BE2C (cell line): Measurements from ENCODE around the gene HK1.
A peak's percentile ranks its signal among the peaks of the same experiment; 100 is the strongest.

Experiments
- DNase-seq: peaks from one replicate; pipeline ENCODE4 v3.0.0-alpha.2; 2020
- H3K27me3 ChIP-seq: fragments of 250-450 bp; sonication (Bioruptor Pico); 2 replicates; pipeline ENCODE4 v1.5.1; 2020; ENCODE audit warnings: mild to moderate bottlenecking
- H3K36me3 ChIP-seq: fragments of 250-450 bp; sonication (Bioruptor Pico); 2 replicates; pipeline ENCODE4 v1.5.1; 2020; ENCODE audit warnings: mild to moderate bottlenecking
- H3K4me1 ChIP-seq: fragments of 250-450 bp; sonication (Bioruptor Pico); 2 replicates; pipeline ENCODE4 v1.5.1; 2020
- H3K4me3 ChIP-seq: 2 replicates; pipeline ENCODE4 v1.5.1; 2011; ENCODE audit warnings: low read depth, low read length
- H3K9me3 ChIP-seq: fragments of 250-450 bp; sonication (Bioruptor Pico); 2 replicates; pipeline ENCODE4 v1.5.1; 2020
- CTCF ChIP-seq: IDR thresholded peaks from 2 replicates; pipeline ENCODE4 v1.5.1; 2012; ENCODE audit warnings: mild to moderate bottlenecking, low read depth, low read length

HK1 gene

DNA sequence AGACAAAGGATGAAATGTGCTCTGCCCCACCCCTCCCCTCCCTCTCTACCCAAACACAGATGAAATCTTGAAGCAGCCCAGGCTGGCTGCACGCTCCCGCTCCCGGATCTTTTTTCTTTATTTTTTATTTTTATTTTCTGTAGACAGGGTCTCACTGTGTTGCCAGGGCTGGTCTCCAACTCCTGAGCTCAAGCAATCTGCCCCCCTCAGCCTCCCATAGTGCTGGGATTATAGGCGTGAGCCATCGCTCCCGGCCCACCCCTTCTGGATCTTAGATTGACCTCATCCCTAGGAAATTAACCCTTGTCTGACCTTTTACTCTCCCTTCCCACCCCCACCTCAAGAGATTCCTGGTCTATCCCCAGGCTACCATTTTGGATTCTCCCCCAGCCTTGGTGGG lies 124.1 kb downstream of the HK1 start:
- H3K4me3 ChIP-seq: no peak overlapping the region
- peaks cover 34% of the 10 kb centered on the region for H3K36me3 ChIP-seq
- H3K4me1 ChIP-seq: peaks cover 9% of the 10 kb centered on the region
- no peak for TF ChIP-seq CTCF
- H3K9me3 ChIP-seq: no peaks in the 10 kb centered on the region
- no peak for DNase-seq
- H3K27me3 ChIP-seq: no peaks in the 10 kb centered on the region

DNA sequence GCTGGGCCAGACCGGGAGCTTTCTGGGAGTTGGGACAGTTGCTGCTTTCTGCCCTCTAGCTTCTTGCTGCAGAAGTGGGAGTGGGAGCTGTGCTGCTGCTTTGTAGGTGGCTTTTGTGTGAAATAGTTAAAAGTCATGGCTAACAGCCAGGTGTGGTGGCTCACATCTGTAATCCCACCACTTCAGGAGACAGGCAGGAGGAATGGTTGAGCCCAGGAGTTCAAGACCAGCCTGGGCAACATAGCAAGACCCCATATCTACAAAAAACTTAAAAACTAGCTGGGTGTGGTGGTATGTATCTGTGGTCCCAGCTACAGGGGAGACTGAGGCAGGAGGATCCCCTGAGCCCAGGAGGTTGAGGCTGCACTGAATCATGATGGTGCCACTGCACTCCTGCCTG lies 124.8 kb downstream of the HK1 start:
- peaks cover 6% of the 10 kb centered on the region for H3K4me1 ChIP-seq
- no peaks in the 10 kb centered on the region for H3K27me3 ChIP-seq
- TF ChIP-seq CTCF: no peak
- peaks cover 34% of the 10 kb centered on the region for H3K36me3 ChIP-seq
- H3K4me3 ChIP-seq: no peak overlapping the region
- no peaks in the 10 kb centered on the region for H3K9me3 ChIP-seq
- DNase-seq: no peak

DNA sequence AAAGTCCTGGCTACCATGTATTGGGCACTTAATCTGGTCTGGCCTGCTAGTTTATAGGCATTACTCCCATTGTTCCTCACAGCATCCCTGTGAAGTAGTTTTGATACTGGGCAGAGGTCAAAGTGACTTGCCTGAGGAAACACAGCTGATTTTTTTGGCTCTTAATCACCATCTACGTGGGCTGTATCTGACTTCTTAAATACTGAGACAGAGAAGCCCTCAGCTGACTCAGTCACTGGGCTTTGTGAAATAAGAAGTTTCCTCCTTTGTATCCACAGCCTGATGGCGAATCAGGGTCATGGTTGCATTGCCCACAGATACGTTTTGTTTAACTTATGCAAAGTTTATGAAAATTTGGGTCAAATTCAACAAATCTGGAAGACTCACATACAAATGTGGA lies 125.2 kb downstream of the HK1 start:
- no peaks in the 10 kb centered on the region for H3K9me3 ChIP-seq
- H3K4me1 ChIP-seq: peaks cover 6% of the 10 kb centered on the region
- no peak for DNase-seq
- H3K36me3 ChIP-seq: peaks cover 32% of the 10 kb centered on the region
- no peaks in the 10 kb centered on the region for H3K27me3 ChIP-seq
- no peak overlapping the region for H3K4me3 ChIP-seq
- no peak for TF ChIP-seq CTCF

DNA sequence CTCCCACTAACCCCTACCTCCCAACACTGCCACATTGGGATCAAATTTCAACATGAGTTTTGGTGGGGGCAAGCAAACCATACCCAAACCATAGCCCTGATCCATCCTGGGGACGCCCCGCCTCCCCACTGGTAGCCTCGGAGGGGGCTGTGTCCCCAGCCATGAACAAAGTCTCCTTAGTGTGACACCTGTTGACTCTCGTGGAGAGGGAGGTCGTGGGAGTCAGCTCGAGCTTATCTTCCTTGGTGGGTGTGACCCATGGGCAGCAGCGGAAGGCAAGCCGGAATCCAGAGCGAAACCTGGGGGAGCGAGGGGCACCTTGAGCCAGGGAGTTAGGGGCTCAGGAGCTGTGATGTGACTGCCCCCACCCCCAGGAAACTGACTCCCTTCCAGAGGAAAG lies 126.5 kb downstream of the HK1 start:
- peaks cover 20% of the 10 kb centered on the region for H3K36me3 ChIP-seq
- no peaks in the 10 kb centered on the region for H3K27me3 ChIP-seq
- no peak for DNase-seq
- H3K9me3 ChIP-seq: no peaks in the 10 kb centered on the region
- H3K4me1 ChIP-seq: peaks cover 11% of the 10 kb centered on the region
- TF ChIP-seq CTCF: no peak
- H3K4me3 ChIP-seq: no peak overlapping the region

DNA sequence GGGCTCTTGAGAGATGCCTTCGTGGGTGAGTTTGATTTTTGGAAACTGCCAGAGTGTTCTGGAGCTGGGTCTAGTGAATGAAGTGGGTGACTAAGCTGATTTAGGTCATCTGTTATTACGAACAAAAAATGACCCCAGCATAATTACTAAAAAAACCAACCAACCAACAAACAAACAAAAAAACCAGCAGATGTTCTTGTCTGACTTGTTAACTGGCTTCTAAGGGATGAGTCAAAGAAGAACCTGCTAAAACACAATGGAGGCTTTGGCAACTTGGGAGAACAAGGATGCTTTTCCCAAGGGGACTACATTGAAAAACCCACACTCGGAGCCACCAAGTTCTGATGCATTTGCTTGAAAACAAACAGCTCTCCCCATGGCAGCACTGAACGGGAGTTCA lies 126.9 kb downstream of the HK1 start:
- H3K27me3 ChIP-seq: no peaks in the 10 kb centered on the region
- no peak for TF ChIP-seq CTCF
- peaks cover 11% of the 10 kb centered on the region for H3K4me1 ChIP-seq
- H3K36me3 ChIP-seq: peaks cover 18% of the 10 kb centered on the region
- H3K9me3 ChIP-seq: no peaks in the 10 kb centered on the region
- H3K4me3 ChIP-seq: no peak overlapping the region
- no peak for DNase-seq

- peak; percentile 60 for DNase-seq
- Histone ChIP-seq H3K9me3 (no peaks in the 10 kb centered on the region), H3K4me1 (peaks cover 11% of the 10 kb centered on the region), H3K27me3 (no peaks in the 10 kb centered on the region), H3K4me3 (no peak overlapping the region), H3K36me3 (peaks cover 8% of the 10 kb centered on the region)
- TF ChIP-seq CTCF: no peak
These were observed 128.1 kb downstream of the HK1 start for GRCh38 chr10:69406302-69406811.
